DND-41 (cell line): Measurements from ENCODE around the gene BNC2.
A peak's percentile ranks its signal among the peaks of the same experiment; 100 is the strongest.

Source experiments
- ATAC-seq: fragments of 200-7000 bp; cut with Tn5 transposase; 3 replicates; pipeline ENCODE4 v1.9.1; 2021; ENCODE audit warnings: low read depth; ENCODE audit not compliant: insufficient read depth
- DNase-seq: peaks from one replicate; pipeline ENCODE4 v3.0.0-alpha.2; 2020
- H2AFZ ChIP-seq: 2 replicates; pipeline ENCODE4 v1.6.0; 2012; ENCODE audit warnings: low read depth, low read length
- H3K27ac ChIP-seq: 2 replicates; pipeline ENCODE4 v1.5.1; 2012; ENCODE audit warnings: low read length, inconsistent platforms
- H3K27me3 ChIP-seq: fragments of 200-600 bp; sonication (generic); 2 replicates; pipeline ENCODE4 v1.6.0; 2012; ENCODE audit warnings: low read length, mild to moderate bottlenecking, inconsistent platforms; ENCODE audit not compliant: insufficient read depth, poor library complexity
- H3K36me3 ChIP-seq: 2 replicates; pipeline ENCODE4 v1.5.1; 2012; ENCODE audit warnings: low read length, inconsistent platforms; ENCODE audit not compliant: insufficient read depth
- H3K4me1 ChIP-seq: 2 replicates; pipeline ENCODE4 v1.5.1; 2012; ENCODE audit warnings: mild to moderate bottlenecking, low read length; ENCODE audit not compliant: insufficient read depth
- H3K4me2 ChIP-seq: 2 replicates; pipeline ENCODE4 v1.6.0; 2012; ENCODE audit warnings: mild to moderate bottlenecking, moderate library complexity, low read length, inconsistent platforms; ENCODE audit not compliant: insufficient read depth
- H3K4me3 ChIP-seq, 2 experiments: fragments of 200-600 bp in 1 of 2; shearing (Covaris generic) in 1 of 2; 2 replicates each; pipeline ENCODE4 v1.5.1; 2012 to 2016; ENCODE audit warnings: inconsistent platforms in 2 of 2, low read length in 2 of 2, mild to moderate bottlenecking in 2 of 2, low read depth in 1 of 2, moderate library complexity in 1 of 2
- H3K79me2 ChIP-seq: 2 replicates; pipeline ENCODE4 v1.6.0; 2012; ENCODE audit warnings: low read length, inconsistent platforms; ENCODE audit not compliant: insufficient read depth
- H3K9ac ChIP-seq: 2 replicates; pipeline ENCODE4 v1.6.0; 2012; ENCODE audit warnings: low read depth, mild to moderate bottlenecking, inconsistent platforms, low read length, moderate library complexity
- H3K9me3 ChIP-seq: 2 replicates; pipeline ENCODE4 v1.5.1; 2012; ENCODE audit warnings: low read length, moderate library complexity, mild to moderate bottlenecking, inconsistent platforms; ENCODE audit not compliant: insufficient read depth, severe bottlenecking
- H4K20me1 ChIP-seq: 2 replicates; pipeline ENCODE4 v1.6.0; 2012; ENCODE audit warnings: low read length; ENCODE audit not compliant: insufficient read depth
- CTCF ChIP-seq: IDR thresholded peaks from 2 replicates; pipeline ENCODE4 v1.5.1; 2012; ENCODE audit warnings: borderline replicate concordance, low read length, moderate library complexity, mild to moderate bottlenecking; ENCODE audit not compliant: poor library complexity, severe bottlenecking; ENCODE audit errors: extremely low read depth
- EZH2 ChIP-seq: IDR thresholded peaks from 3 replicates; pipeline ENCODE4 v1.6.1; 2012; ENCODE audit warnings: borderline replicate concordance, low read depth, mild to moderate bottlenecking, moderate library complexity, low read length, inconsistent platforms; ENCODE audit not compliant: severe bottlenecking

Gene BNC2

GRCh38 chr9:16679327-16679821 is 191.1 kb downstream of the BNC2 start:
- Histone ChIP-seq H3K9ac (no peak overlapping the region), H3K27ac (no peak overlapping the region), H4K20me1 (no peaks in the 10 kb centered on the region), H3K36me3 (no peaks in the 10 kb centered on the region), H3K4me3 (no peak overlapping the region), H3K4me1 (no peaks in the 10 kb centered on the region), H3K27me3 (no peaks in the 10 kb centered on the region), H2AFZ (no peak overlapping the region), H3K79me2 (no peaks in the 10 kb centered on the region), H3K4me2 (no peak overlapping the region), H3K9me3 (no peaks in the 10 kb centered on the region)
- peak; percentile 82 for ATAC-seq
- peak; percentile 42 for DNase-seq
- no peak for TF ChIP-seq CTCF
- no peak for TF ChIP-seq EZH2

DNA sequence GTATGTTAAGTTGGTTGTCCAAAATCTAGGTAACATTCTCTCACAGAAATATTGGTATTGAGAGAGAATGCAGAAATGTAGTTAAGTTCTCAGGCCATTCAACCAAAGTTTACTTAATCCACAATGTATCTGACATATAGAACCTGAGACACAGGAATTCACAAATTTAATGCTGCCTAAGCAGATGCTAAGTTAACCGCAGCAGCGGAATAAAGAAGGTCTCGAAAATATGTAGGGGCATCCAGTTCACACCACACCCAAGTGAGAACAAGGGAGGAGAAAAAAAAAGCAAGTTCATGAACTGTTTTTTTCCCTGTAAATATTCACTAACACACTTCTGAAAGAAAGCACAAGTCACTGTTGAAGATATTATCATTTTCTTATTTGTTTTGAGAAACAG is 194.0 kb downstream of the BNC2 start:
- no peaks in the 10 kb centered on the region for H3K27me3 ChIP-seq
- no peaks in the 10 kb centered on the region for H3K9me3 ChIP-seq
- ATAC-seq (no peak), DNase-seq (no peak)
- no peaks in the 10 kb centered on the region for H3K36me3 ChIP-seq
- TF ChIP-seq EZH2 (no peak), CTCF (no peak)
- no peak overlapping the region for H3K27ac ChIP-seq
- no peaks in the 10 kb centered on the region for H4K20me1 ChIP-seq
- H3K4me2 ChIP-seq = no peak overlapping the region
- H3K4me1 ChIP-seq = no peaks in the 10 kb centered on the region
- H3K4me3 ChIP-seq = no peak overlapping the region
- no peak overlapping the region for H3K9ac ChIP-seq
- no peaks in the 10 kb centered on the region for H3K79me2 ChIP-seq
- H2AFZ ChIP-seq = no peak overlapping the region

DNA sequence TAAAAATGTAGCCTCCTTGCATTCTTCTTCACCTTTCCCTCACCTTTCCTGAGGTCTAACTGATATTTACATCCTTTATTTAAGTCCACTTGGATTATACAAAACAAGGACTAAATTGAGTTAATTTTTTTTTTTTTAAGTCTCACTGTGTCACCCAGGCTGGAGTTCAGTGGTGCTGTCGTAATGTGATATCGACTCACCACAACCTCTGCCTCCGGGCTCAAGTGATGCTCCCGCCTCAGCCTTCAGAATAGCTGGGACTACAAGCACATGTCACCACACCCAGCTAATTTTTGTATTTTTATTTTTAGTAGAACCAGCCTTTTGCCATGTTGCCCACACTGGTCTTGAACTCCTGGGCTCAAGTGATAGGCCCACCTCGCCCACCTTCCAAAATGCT is 195.3 kb downstream of the BNC2 start:
- no peak overlapping the region for H3K4me2 ChIP-seq
- no peak overlapping the region for H3K9ac ChIP-seq
- TF ChIP-seq CTCF = no peak
- no peak for TF ChIP-seq EZH2
- H3K79me2 ChIP-seq = no peaks in the 10 kb centered on the region
- no peak overlapping the region for H3K27ac ChIP-seq
- no peaks in the 10 kb centered on the region for H3K9me3 ChIP-seq
- no peaks in the 10 kb centered on the region for H3K36me3 ChIP-seq
- no peak overlapping the region for H2AFZ ChIP-seq
- no peaks in the 10 kb centered on the region for H3K4me1 ChIP-seq
- H3K4me3 ChIP-seq = no peak overlapping the region
- DNase-seq (no peak), ATAC-seq (no peak)
- no peaks in the 10 kb centered on the region for H3K27me3 ChIP-seq
- H4K20me1 ChIP-seq = no peaks in the 10 kb centered on the region

GRCh38 chr9:16673171-16673570 is 197.3 kb downstream of the BNC2 start:
- ATAC-seq (no peak), DNase-seq (no peak)
- Histone ChIP-seq H2AFZ (no peak overlapping the region), H4K20me1 (no peaks in the 10 kb centered on the region), H3K36me3 (no peaks in the 10 kb centered on the region), H3K4me1 (no peaks in the 10 kb centered on the region), H3K79me2 (no peaks in the 10 kb centered on the region), H3K4me3 (no peak overlapping the region), H3K4me2 (no peak overlapping the region), H3K27ac (no peak overlapping the region), H3K27me3 (no peaks in the 10 kb centered on the region), H3K9me3 (no peaks in the 10 kb centered on the region), H3K9ac (no peak overlapping the region)
- TF ChIP-seq CTCF (no peak), EZH2 (no peak)
